HG03378 (cell line): ENCODE results near the gene ANXA7.

Experiments
- ATAC-seq: cut with Tn5 transposase; IDR thresholded peaks from one replicate; pipeline ENCODE4 v1.9.1; 2021; ENCODE audit warnings: mild to moderate bottlenecking, moderate library complexity; ENCODE audit not compliant: unreplicated experiment

ANXA7 gene

GRCh38 chr10:73413528-73414229 is at the start of gene ANXA7:
TSS of gene ANXA7 (minus strand) at chr10:73414058. CDS start at chr10:73400856, 13,202 bp downstream.
- ATAC-seq, result peak; percentile 77

- no peak for ATAC-seq
Measured at GRCh38 chr10:73460897-73461296, 47.0 kb upstream of the ANXA7 start.

DNA sequence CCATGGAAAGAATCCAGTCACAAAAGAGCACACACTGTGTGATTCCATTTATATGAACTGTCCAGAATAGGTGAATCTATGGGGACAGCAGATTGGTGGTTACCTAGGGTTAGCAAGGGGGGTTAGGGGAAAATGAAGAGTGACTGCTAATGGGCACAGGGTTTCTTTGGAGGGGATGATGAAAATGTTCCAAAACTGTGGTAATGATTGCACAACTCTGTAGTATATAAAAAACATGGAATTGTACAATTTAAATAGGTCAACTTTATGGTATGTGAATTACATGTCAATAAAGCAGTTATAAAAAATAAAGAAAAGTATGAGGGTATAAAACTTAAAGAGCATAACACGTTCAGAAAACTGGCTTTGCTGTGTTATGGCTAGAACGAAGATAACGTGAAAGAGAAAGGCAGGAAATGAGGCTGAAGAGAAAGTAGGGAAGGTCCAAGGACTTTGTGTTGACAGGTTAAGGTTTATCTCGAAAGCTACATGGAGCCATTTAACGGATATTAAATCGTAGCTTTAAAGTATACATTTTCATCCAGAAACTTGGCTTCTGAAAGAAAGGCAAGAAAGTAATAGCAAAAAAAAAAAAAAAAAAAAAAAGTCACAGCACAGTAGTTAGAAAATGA is 45.9 kb upstream of the ANXA7 start:
- ATAC-seq, result no peak

GRCh38 chr10:73456187-73456890 is 42.5 kb upstream of the ANXA7 start:
- ATAC-seq, result no peak

DNA sequence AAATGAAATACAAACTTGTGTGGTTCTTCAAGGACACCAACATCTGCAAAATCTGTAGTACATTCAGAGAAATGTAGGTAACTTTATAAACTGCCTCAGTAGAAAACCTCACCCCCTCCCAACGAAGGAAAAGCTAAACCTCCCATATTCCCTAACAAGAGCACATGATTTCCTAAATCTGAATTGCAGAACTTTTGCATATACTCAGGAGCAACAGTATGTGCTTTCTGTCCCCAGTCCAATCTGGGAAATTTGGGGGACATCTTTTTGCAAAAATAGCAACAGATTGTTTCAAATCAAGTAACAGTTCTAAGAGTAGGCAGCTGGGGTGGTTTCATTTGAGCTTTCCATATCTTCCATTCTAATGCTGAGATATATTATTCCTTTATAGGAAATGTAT is 35.3 kb upstream of the ANXA7 start:
- no peak for ATAC-seq

DNA sequence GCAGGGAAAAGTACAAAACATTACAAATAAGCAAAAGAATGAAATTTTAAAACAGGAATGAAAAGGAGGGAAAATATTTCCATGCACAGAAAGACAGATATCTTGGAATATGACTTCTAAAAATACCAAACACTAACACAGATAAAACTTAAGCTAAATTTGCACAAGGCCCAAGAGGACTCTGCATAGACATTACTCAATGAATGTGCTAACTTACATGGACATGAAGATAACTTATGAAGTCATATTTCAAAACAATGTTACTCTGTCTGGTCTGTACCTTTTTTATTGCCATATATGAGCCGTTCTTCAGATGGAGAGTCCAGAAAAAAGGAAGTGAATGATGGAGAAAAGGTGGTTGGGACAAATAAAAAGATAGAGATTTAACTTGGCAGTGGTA is 34.5 kb upstream of the ANXA7 start:
- no peak for ATAC-seq

- no peak for ATAC-seq
Measured at GRCh38 chr10:73446926-73447325, 33.1 kb upstream of the ANXA7 start.

DNA sequence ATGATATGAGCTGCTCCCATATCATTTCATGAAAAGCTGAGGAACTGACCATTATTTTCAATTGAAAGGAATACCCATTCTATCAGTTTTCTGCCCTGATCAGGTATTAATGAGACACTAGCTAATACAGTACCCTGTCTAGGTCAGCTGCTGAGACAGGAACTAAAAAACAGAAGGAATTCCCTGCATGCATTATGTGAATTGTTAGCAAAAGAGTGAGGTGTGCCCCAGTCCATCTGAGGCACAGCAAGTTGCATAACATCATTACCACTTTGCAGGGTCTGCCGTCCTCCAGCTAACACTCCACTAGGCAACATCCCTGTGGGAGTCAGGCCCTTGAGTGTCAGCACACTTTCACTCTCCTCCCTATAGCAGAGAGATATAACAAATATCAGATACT is 30.6 kb upstream of the ANXA7 start:
- no peak for ATAC-seq

GRCh38 chr10:73439605-73440312 is 25.9 kb upstream of the ANXA7 start:
- ATAC-seq, result no peak

- no peak for ATAC-seq
Measured at GRCh38 chr10:73439055-73439454, 25.2 kb upstream of the ANXA7 start.

GRCh38 chr10:73433538-73433867 is 19.6 kb upstream of the ANXA7 start, which contains the start of gene MSS51:
TSS of gene MSS51 (minus strand) at chr10:73433561. CDS start at chr10:73428284, 5,277 bp downstream.
- ATAC-seq, result no peak

GRCh38 chr10:73432646-73433537 is 19.0 kb upstream of the ANXA7 start:
- ATAC-seq, result no peak

- ATAC-seq, result no peak
Measured at GRCh38 chr10:73426318-73426717, 12.5 kb upstream of the ANXA7 start.

DNA sequence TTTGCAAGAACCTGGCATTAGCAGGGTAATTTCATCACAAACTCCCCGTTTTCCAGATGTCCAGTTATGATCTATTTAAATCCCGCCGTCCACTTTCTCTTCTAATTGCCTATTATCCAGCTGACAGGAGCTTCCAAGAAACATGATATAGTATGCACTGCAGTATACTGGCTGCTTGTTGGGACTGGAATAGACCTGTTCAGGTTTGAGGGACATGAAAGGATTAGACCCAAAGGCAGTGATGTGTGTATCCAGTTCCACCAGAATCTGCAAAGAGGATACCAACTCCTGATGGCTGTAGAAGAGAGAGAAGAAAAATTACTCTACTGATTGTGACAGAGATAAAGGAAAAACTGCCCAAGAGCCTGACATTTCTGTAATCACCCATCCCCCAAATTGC is 10.6 kb upstream of the ANXA7 start:
- no peak for ATAC-seq

DNA sequence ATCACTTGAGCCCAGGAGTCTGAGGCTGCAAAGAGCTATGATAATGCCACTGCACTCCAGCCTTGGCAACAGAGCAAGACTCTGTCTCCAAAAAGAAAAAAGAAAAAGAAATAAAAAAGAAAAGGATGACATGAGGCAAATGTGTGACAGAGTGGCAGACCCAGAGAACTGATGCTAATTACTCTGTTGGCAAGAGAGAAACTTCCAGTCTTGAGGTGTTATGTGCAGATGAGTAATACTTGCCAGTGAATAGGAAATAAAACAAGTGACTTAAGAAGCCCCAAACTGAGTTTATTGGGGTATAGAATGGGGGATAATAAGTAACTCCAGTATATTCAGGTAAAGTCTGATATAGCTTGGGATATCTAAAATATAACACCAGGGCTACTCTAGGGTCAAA is 9.5 kb upstream of the ANXA7 start:
- ATAC-seq, result no peak

- ATAC-seq, result no peak
Measured at GRCh38 chr10:73416571-73416970, 2.7 kb upstream of the ANXA7 start.

DNA sequence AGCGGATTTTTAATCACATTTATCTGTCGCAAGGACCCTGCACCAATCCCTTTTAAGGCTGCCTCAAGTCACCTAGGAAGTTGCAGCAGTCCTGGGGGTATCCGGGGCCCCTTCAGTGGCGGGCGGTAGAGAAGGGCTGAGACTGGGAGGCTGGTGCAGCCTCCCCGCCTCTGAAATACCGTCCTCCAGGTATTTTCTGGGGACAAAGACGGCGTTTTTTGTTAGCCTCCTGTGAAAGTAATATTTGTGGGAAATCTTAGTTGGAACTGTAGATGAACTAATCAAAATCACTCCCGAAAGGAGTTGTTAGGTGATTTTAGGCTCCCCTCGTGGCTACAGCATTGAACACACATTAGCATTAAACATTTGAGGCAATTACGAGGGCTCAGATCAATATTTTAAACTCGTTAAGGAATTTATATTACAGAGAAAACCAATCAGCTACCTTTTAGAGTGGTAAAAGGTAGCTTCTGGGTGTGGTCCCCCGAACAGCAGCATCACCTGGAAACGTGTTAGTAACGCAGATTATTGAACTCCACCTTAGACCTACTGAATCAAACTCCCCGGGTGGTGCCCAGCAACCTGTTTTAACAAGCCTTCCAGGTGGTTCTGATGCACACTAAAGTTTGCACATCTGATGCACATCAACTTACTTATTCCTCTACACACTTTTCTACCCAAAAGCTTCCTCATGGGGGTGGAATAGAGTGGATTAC is 530 bp upstream of the ANXA7 start:
- peak; percentile 37 for ATAC-seq

GRCh38 chr10:73413108-73413527 is 740 bp downstream of the ANXA7 start:
- peak; percentile 32 for ATAC-seq

- ATAC-seq, result no peak
Measured at GRCh38 chr10:73410897-73411296, 3.0 kb downstream of the ANXA7 start.
